A673 (cell line): ENCODE measurements around the gene SH3RF3. TPM values are rescaled to one million over a fixed set of nuclear protein-coding genes. Genes with fewer than 3 reads are reported as not detected.

Experiments used
- BruUV-seq: library from RNA; stranded (reverse); fragments of 400-500 nt; replicated peaks from 2 replicates; lab custom pipeline; 2021; lab: Mats Ljungman, UMichigan
- CTCF ChIA-PET: fragments of 300-600 bp; sonication (Branson Sonifier 250); formaldehyde crosslinking; loops from one replicate; lab custom pipeline; 2022; ENCODE audit warnings: antibody characterized with exemption; lab: Charles Lee
- POLR2A ChIA-PET: fragments of 300-600 bp; sonication (Branson Sonifier 250); formaldehyde crosslinking; loops from one replicate; lab custom pipeline; 2022; ENCODE audit warnings: antibody characterized with exemption; ENCODE audit not compliant: low non-redundant PET; lab: Charles Lee
- DNase-seq: peaks from one replicate; pipeline ENCODE4 v3.0.0-alpha.2; 2015; ENCODE audit warnings: low spot score
- H3K27ac ChIP-seq: fragments of 200-600 bp; sonication (generic); 2 replicates; pipeline ENCODE4 v1.5.1; 2016; ENCODE audit warnings: mixed run types, low read depth, mild to moderate bottlenecking, mixed read lengths, antibody characterized with exemption, low read length; ENCODE audit not compliant: poor library complexity, severe bottlenecking
- H3K27me3 ChIP-seq: fragments of 200-600 bp; sonication (generic); replicated peaks from 2 replicates; pipeline ENCODE4 v1.6.1; 2017; ENCODE audit warnings: mixed run types, low read depth, mild to moderate bottlenecking, mixed read lengths, antibody characterized with exemption, low read length; ENCODE audit not compliant: insufficient read depth, poor library complexity
- H3K36me3 ChIP-seq: fragments of 200-600 bp; sonication (generic); 2 replicates; pipeline ENCODE4 v1.6.1; 2016; ENCODE audit warnings: mixed run types, mild to moderate bottlenecking, mixed read lengths, antibody characterized with exemption, low read length; ENCODE audit not compliant: insufficient read depth, poor library complexity, severe bottlenecking
- H3K4me1 ChIP-seq: fragments of 200-600 bp; sonication (generic); 2 replicates; pipeline ENCODE4 v1.6.1; 2017; ENCODE audit warnings: mixed run types, mild to moderate bottlenecking, mixed read lengths, antibody characterized with exemption, low read length; ENCODE audit not compliant: insufficient read depth, poor library complexity, severe bottlenecking
- H3K4me3 ChIP-seq: fragments of 200-600 bp; sonication (generic); 2 replicates; pipeline ENCODE4 v1.5.1; 2016; ENCODE audit warnings: low read depth, mixed run types, mild to moderate bottlenecking, mixed read lengths, low read length; ENCODE audit not compliant: poor library complexity, severe bottlenecking
- H3K9me3 ChIP-seq: fragments of 200-600 bp; sonication (generic); 2 replicates; pipeline ENCODE4 v1.6.1; 2016; ENCODE audit warnings: mixed run types, low read depth, mild to moderate bottlenecking, mixed read lengths, antibody characterized with exemption, low read length; ENCODE audit not compliant: poor library complexity, severe bottlenecking
- CTCF ChIP-seq: fragments of 300-800, 200-600 bp; sonication (generic); conservative IDR thresholded peaks from 2 replicates; pipeline ENCODE4 v1.5.1; 2017; ENCODE audit warnings: low read depth, mild to moderate bottlenecking, antibody characterized with exemption, low read length, moderate library complexity, mixed read lengths
- EZH2 ChIP-seq: fragments of 200-600 bp; sonication (generic); IDR thresholded peaks from 2 replicates; pipeline ENCODE4 v1.6.1; 2017; ENCODE audit warnings: borderline replicate concordance, low read depth, mild to moderate bottlenecking, mixed read lengths, antibody characterized with exemption, low read length; ENCODE audit not compliant: poor library complexity, severe bottlenecking
- intact Hi-C: fragments of 100-400 bp; cut with micrococcal nuclease; formaldehyde crosslinking; loops from one replicate; pipeline ENCODE4 v1.10.0; 2022; ENCODE audit not compliant: unreplicated experiment
- total RNA-seq: library from RNA; stranded (reverse); gene quantifications from 2 replicates; pipeline ENCODE4 v1.2.3, GENCODE V29; 2021

The SH3RF3 gene
- total RNA-seq, 1 experiment from 2014 or later, result 0.15 TPM

- no peak overlapping the region for H3K4me3 ChIP-seq
- H3K4me1 ChIP-seq, result peaks cover 4% of the 10 kb centered on the region
- ChIA-PET CTCF (no interaction called here), POLR2A (no interaction called here)
- DNase-seq, result no peak
- no TSS peak for BruUV-seq
- TF ChIP-seq EZH2 (no peak), CTCF (no peak)
- H3K9me3 ChIP-seq, result no peaks in the 10 kb centered on the region
- H3K36me3 ChIP-seq, result no peaks in the 10 kb centered on the region
- intact Hi-C loops, result no loop called here
- no peaks in the 10 kb centered on the region for H3K27me3 ChIP-seq
- no peak overlapping the region for H3K27ac ChIP-seq
Measured at GRCh38 chr2:109404681-109405080, 275.7 kb downstream of the SH3RF3 start.

- intact Hi-C loops, result no loop called here
Measured at GRCh38 chr2:109405873-109406272, 276.9 kb downstream of the SH3RF3 start.

GRCh38 chr2:109406301-109406700 lies 277.3 kb downstream of the SH3RF3 start:
- no peaks in the 10 kb centered on the region for H3K27me3 ChIP-seq
- BruUV-seq, result no TSS peak
- CTCF ChIA-PET, result no interaction called here

More at GRCh38 chr2:109405873-109406272, 276.9 kb downstream of the SH3RF3 start:
- TF ChIP-seq EZH2, result no peak
- no peak for TF ChIP-seq CTCF
- Histone ChIP-seq H3K4me3 (no peak overlapping the region), H3K27me3 (no peaks in the 10 kb centered on the region), H3K36me3 (no peaks in the 10 kb centered on the region), H3K27ac (no peak overlapping the region), H3K4me1 (peaks cover 8% of the 10 kb centered on the region), H3K9me3 (no peaks in the 10 kb centered on the region)
- no peak for DNase-seq
- ChIA-PET POLR2A (no interaction called here), CTCF (no interaction called here)
- BruUV-seq, result no TSS peak

More at GRCh38 chr2:109406301-109406700, 277.3 kb downstream of the SH3RF3 start:
- POLR2A ChIA-PET, result no interaction called here
- Histone ChIP-seq H3K36me3 (no peaks in the 10 kb centered on the region), H3K4me1 (peaks cover 8% of the 10 kb centered on the region), H3K9me3 (no peaks in the 10 kb centered on the region), H3K4me3 (no peak overlapping the region), H3K27ac (no peak overlapping the region)
- intact Hi-C loops, result no loop called here
- no peak for DNase-seq
- TF ChIP-seq EZH2, result no peak
- TF ChIP-seq CTCF, result no peak
